H1 (cell line): ENCODE results near the gene WDR89. TPM values are rescaled to one million over a fixed set of nuclear protein-coding genes. Genes with fewer than 3 reads are reported as not detected.

Experiments used
- CTCF ChIA-PET: fragments of 300-600 bp; sonication (Branson Sonifier 250); formaldehyde crosslinking; loops from one replicate; lab custom pipeline; 2021; ENCODE audit not compliant: partially characterized antibody; lab: Charles Lee
- POLR2A ChIA-PET: fragments of 300-600 bp; sonication (Branson Sonifier 250); formaldehyde crosslinking; loops from one replicate; lab custom pipeline; 2021; ENCODE audit warnings: inconsistent platforms; ENCODE audit not compliant: partially characterized antibody; lab: Charles Lee
- DNase-seq, 2 experiments: peaks; one replicate each; pipeline versions ENCODE4 v3.0.0 to v3.0.0-alpha.2; 2010 to 2022; ENCODE audit warnings: low spot score in 2 of 2, low read depth in 1 of 2, mixed read lengths in 1 of 2
- FAIRE-seq: peaks from 2 replicates; lab custom pipeline; 2011; peaks lifted over from hg19 to GRCh38; lab: Jason Lieb, UNC
- H2AFZ ChIP-seq: 2 replicates; pipeline ENCODE4 v1.8.1; 2012; ENCODE audit warnings: low read length, inconsistent platforms
- H2AK5ac ChIP-seq: 2 replicates; pipeline ENCODE4 v1.6.1; 2013; ENCODE audit warnings: low read depth, low read length
- H2BK120ac ChIP-seq: replicated peaks from 2 replicates; pipeline ENCODE3; 2013; ENCODE audit warnings: low read depth, low read length, inconsistent platforms
- H2BK12ac ChIP-seq: 2 replicates; pipeline ENCODE4 v1.6.1; 2013; ENCODE audit warnings: low read depth, low read length
- H2BK15ac ChIP-seq: 2 replicates; pipeline ENCODE4 v1.6.1; 2013; ENCODE audit warnings: low read length
- H2BK20ac ChIP-seq: 2 replicates; pipeline ENCODE4 v1.6.1; 2013; ENCODE audit warnings: low read length
- H2BK5ac ChIP-seq: 2 replicates; pipeline ENCODE4 v1.6.1; 2013; ENCODE audit warnings: low read depth, low read length
- H3K14ac ChIP-seq: 2 replicates; pipeline ENCODE4 v1.6.1; 2013; ENCODE audit warnings: inconsistent platforms; ENCODE audit not compliant: insufficient read length
- H3K18ac ChIP-seq: 2 replicates; pipeline ENCODE4 v1.6.1; 2013; ENCODE audit warnings: low read length; ENCODE audit errors: extremely low read depth
- H3K23ac ChIP-seq: 2 replicates; pipeline ENCODE4 v1.6.1; 2013; ENCODE audit warnings: inconsistent platforms; ENCODE audit not compliant: insufficient read length
- H3K23me2 ChIP-seq: 2 replicates; pipeline ENCODE4 v1.6.1; 2013; ENCODE audit warnings: low read depth, low read length
- H3K27ac ChIP-seq: 2 replicates; pipeline ENCODE4 v1.6.1; 2011; ENCODE audit warnings: low read depth, low read length, inconsistent platforms
- H3K27me3 ChIP-seq, 4 experiments: replicated peaks in 1 of 4; 1 replicate in 1 of 4; 2 replicates in 3 of 4; pipeline versions ENCODE4 v1.6.1 to v1.8.1; 2011 to 2013; ENCODE audit warnings: low read length in 3 of 4, mild to moderate bottlenecking in 3 of 4, inconsistent platforms in 2 of 4, mixed read lengths in 2 of 4, moderate library complexity in 1 of 4; ENCODE audit not compliant: control insufficient read depth in 3 of 4, insufficient read depth in 3 of 4; ENCODE audit errors: extremely low read depth in 1 of 4
- H3K36me3 ChIP-seq, 4 experiments: 2 replicates each; pipeline versions ENCODE4 v1.6.1 to v1.8.1; 2011 to 2013; ENCODE audit warnings: mild to moderate bottlenecking in 4 of 4, low read length in 3 of 4, moderate library complexity in 2 of 4, control low read depth in 1 of 4, inconsistent platforms in 1 of 4; ENCODE audit not compliant: insufficient read depth in 4 of 4, control insufficient read depth in 2 of 4
- H3K4ac ChIP-seq: replicated peaks from 2 replicates; pipeline ENCODE3; 2013; ENCODE audit warnings: low read length, low read depth, mixed read lengths, inconsistent platforms; ENCODE audit not compliant: insufficient read length
- H3K4me1 ChIP-seq, 4 experiments: replicated peaks in 1 of 4; 1 replicate in 1 of 4; 2 replicates in 3 of 4; pipeline versions ENCODE4 v1.6.1 to v1.8.1; 2011 to 2013; ENCODE audit warnings: low read length in 3 of 4, inconsistent platforms in 2 of 4, mixed read lengths in 1 of 4; ENCODE audit not compliant: insufficient read depth in 4 of 4, control insufficient read depth in 3 of 4
- H3K4me2 ChIP-seq, 2 experiments: 2 replicates each; pipeline versions ENCODE4 v1.6.1 to v1.8.1; 2011 to 2013; ENCODE audit warnings: low read depth in 2 of 2, low read length in 2 of 2, control low read depth in 1 of 2, inconsistent platforms in 1 of 2, mild to moderate bottlenecking in 1 of 2; ENCODE audit not compliant: insufficient read depth in 1 of 2
- H3K4me3 ChIP-seq, 4 experiments: fragments of 200-600, 300-600 bp in 1 of 4; sonication (generic), shearing (Covaris generic), sonication (Bioruptor Twin) in 1 of 4; 2 replicates each; pipeline versions ENCODE4 v1.5.1 to v1.8.1; 2011 to 2016; ENCODE audit warnings: low read length in 4 of 4, low read depth in 3 of 4, control low read depth in 2 of 4, inconsistent platforms in 2 of 4, mild to moderate bottlenecking in 2 of 4, mixed read lengths in 1 of 4, moderate library complexity in 1 of 4; ENCODE audit not compliant: insufficient read depth in 2 of 4; ENCODE audit errors: extremely low read depth in 1 of 4
- H3K56ac ChIP-seq: replicated peaks from 2 replicates; pipeline ENCODE3; 2013; ENCODE audit warnings: low read depth, mild to moderate bottlenecking, mixed read lengths, low read length, inconsistent platforms; ENCODE audit not compliant: insufficient read length
- H3K79me1 ChIP-seq: 2 replicates; pipeline ENCODE4 v1.6.1; 2013; ENCODE audit warnings: low read depth, low read length, control low read depth
- H3K79me2 ChIP-seq, 2 experiments: 2 replicates each; pipeline versions ENCODE4 v1.6.1 to v1.8.1; 2012 to 2013; ENCODE audit warnings: low read length in 2 of 2, mild to moderate bottlenecking in 2 of 2, inconsistent platforms in 1 of 2; ENCODE audit not compliant: insufficient read depth in 2 of 2, control insufficient read depth in 1 of 2
- H3K9ac ChIP-seq, 4 experiments: replicated peaks in 1 of 4; 1 replicate in 1 of 4; 2 replicates in 3 of 4; pipeline versions ENCODE4 v1.6.1 to v1.8.1; 2011 to 2013; ENCODE audit warnings: low read depth in 3 of 4, low read length in 3 of 4, control low read depth in 2 of 4, mild to moderate bottlenecking in 2 of 4, moderate library complexity in 2 of 4, inconsistent platforms in 1 of 4; ENCODE audit errors: extremely low read depth in 1 of 4
- H3K9me3 ChIP-seq, 2 experiments: 2 replicates each; pipeline versions ENCODE4 v1.6.1 to v1.8.1; 2012 to 2013; ENCODE audit warnings: mild to moderate bottlenecking in 2 of 2, moderate library complexity in 2 of 2, control low read depth in 1 of 2, inconsistent platforms in 1 of 2, low read depth in 1 of 2, low read length in 1 of 2, mixed read lengths in 1 of 2; ENCODE audit not compliant: insufficient read depth in 2 of 2
- H4K20me1 ChIP-seq, 2 experiments: replicated peaks in 1 of 2; 2 replicates each; pipeline versions ENCODE3 to v1.8.1; 2011 to 2013; ENCODE audit warnings: inconsistent platforms in 2 of 2, low read length in 2 of 2, mild to moderate bottlenecking in 1 of 2; ENCODE audit not compliant: insufficient read depth in 2 of 2, control insufficient read depth in 1 of 2
- H4K5ac ChIP-seq: 2 replicates; pipeline ENCODE4 v1.6.1; 2013; ENCODE audit warnings: low read length, low read depth, mixed read lengths, inconsistent platforms; ENCODE audit not compliant: insufficient read length
- H4K8ac ChIP-seq: 2 replicates; pipeline ENCODE4 v1.8.0; 2013; ENCODE audit warnings: mild to moderate bottlenecking, moderate library complexity, low read length, inconsistent platforms; ENCODE audit not compliant: insufficient read depth; ENCODE audit errors: extremely low read depth
- H4K91ac ChIP-seq: replicated peaks from 2 replicates; pipeline ENCODE3; 2013; ENCODE audit warnings: low read length, mixed read lengths, inconsistent platforms; ENCODE audit not compliant: insufficient read length
- ATF3 ChIP-seq: IDR thresholded peaks from 2 replicates; pipeline ENCODE4 v1.6.1; 2011; ENCODE audit warnings: low read depth, mild to moderate bottlenecking, low read length; ENCODE audit not compliant: insufficient read depth
- BCL11A ChIP-seq, 2 experiments: IDR thresholded peaks; one replicate each; pipeline ENCODE4 v1.6.1; 2011; ENCODE audit warnings: low read depth in 2 of 2, low read length in 2 of 2, mild to moderate bottlenecking in 2 of 2
- CBX5 ChIP-seq: fragments of 300-800, 300-1000 bp; sonication (generic); IDR thresholded peaks from 2 replicates; pipeline ENCODE4 v1.7.1; 2016; ENCODE audit warnings: antibody characterized with exemption, low read length, low read depth
- JUND ChIP-seq: IDR thresholded peaks from 2 replicates; pipeline ENCODE4 v1.6.1; 2011; ENCODE audit warnings: mild to moderate bottlenecking, improper control_type of control experiment, low read length
- KDM5A ChIP-seq: fragments of 200-600 bp; IDR thresholded peaks from 2 replicates; pipeline ENCODE4 v1.7.1; 2012; ENCODE audit warnings: mild to moderate bottlenecking, low read length, inconsistent platforms, mixed read lengths
- MAX ChIP-seq: IDR thresholded peaks from 2 replicates; pipeline ENCODE4 v1.6.1; 2012; ENCODE audit warnings: inconsistent platforms
- NRF1 ChIP-seq: IDR thresholded peaks from 2 replicates; pipeline ENCODE4 v1.6.1; 2011; ENCODE audit warnings: mild to moderate bottlenecking, low read depth, low read length, improper control_type of control experiment
- PHF8 ChIP-seq: fragments of 200-600 bp; sonication (generic); conservative IDR thresholded peaks from 2 replicates; pipeline ENCODE4 v1.7.1; 2012; ENCODE audit warnings: low read depth, mild to moderate bottlenecking, inconsistent platforms, low read length, moderate library complexity
- RFX5 ChIP-seq: IDR thresholded peaks from 2 replicates; pipeline ENCODE4 v1.6.1; 2011; ENCODE audit warnings: low read depth, low read length, improper control_type of control experiment, borderline replicate concordance
- SAP30 ChIP-seq: fragments of 300-600 bp; sonication (generic); IDR thresholded peaks from 2 replicates; pipeline ENCODE4 v1.7.1; 2012; ENCODE audit warnings: low read length, moderate library complexity, mild to moderate bottlenecking, inconsistent platforms; ENCODE audit not compliant: insufficient read depth, insufficient replicate concordance
- SIN3A ChIP-seq, 2 experiments: IDR thresholded peaks in 1 of 2; conservative IDR thresholded peaks in 1 of 2; 2 replicates each; pipeline ENCODE4 v1.6.1; 2011 to 2012; ENCODE audit warnings: low read length in 2 of 2, improper control_type of control experiment in 1 of 2, low read depth in 1 of 2, mild to moderate bottlenecking in 1 of 2
- SRF ChIP-seq: IDR thresholded peaks from 2 replicates; pipeline ENCODE4 v1.6.1; 2011; ENCODE audit warnings: mild to moderate bottlenecking, low read depth, low read length, moderate library complexity
- ZNF274 ChIP-seq: IDR thresholded peaks from 2 replicates; pipeline ENCODE4 v1.7.0; 2012; ENCODE audit warnings: low read length, borderline replicate concordance; ENCODE audit errors: extremely low read depth
- WGBS, 2 experiments: shearing (Covaris generic) in 1 of 2; methylation state at CpG; one replicate each; pipeline versions ENCODE4 v1.1.6 to v1.1.7; 2013 to 2015; ENCODE audit warnings: low lambda C conversion rate in 2 of 2, mixed read lengths in 2 of 2, inconsistent platforms in 1 of 2, low coverage in 1 of 2, missing lambda C conversion rate in 1 of 2; ENCODE audit not compliant: insufficient replicate concordance in 2 of 2, insufficient coverage in 1 of 2, insufficient read length in 1 of 2; ENCODE audit errors: extremely low coverage in 1 of 2, missing lambda C conversion rate in 1 of 2; 5-methylcytosine and 5-hydroxymethylcytosine counted together
- polyA plus RNA-seq, 7 experiments: library from polyadenylated mRNA; depleted of rRNA in 3 of 7; stranded (reverse) in 5 of 7; unstranded in 2 of 7; fragments of >200 nt in 5 of 7; fragments of 200-250 nt in 2 of 7; gene quantifications; 1 replicate in 5 of 7; 2 replicates in 1 of 7; 4 replicates in 1 of 7; pipeline versions ENCODE4 v1.2.1 to v1.2.3, GENCODE V29; 2011 to 2013; ENCODE audit warnings: missing spikeins in 2 of 7, mixed read lengths in 2 of 7
- total RNA-seq: library from RNA; stranded (reverse); fragmentation: NEBNext Ultra II Directional; extraction: Animal tissue kit (Norgen Biotek cat#: 25700); gene quantifications from 2 replicates; pipeline ENCODE4 v1.2.1, GENCODE V29; 2021

Gene WDR89
- total and polyA plus RNA-seq, 2 of the 8 experiments (the other 6 are each of a cell fraction or from before 2014, with no cell fraction given), result 8.3 to 32.9 TPM

- Histone ChIP-seq H3K79me1 (no peaks in the 10 kb centered on the region), H3K4me1 (no peaks in the 10 kb centered on the region), H3K79me2 (no peaks in the 10 kb centered on the region), H4K20me1 (no peaks in the 10 kb centered on the region), H3K9me3 (no peaks in the 10 kb centered on the region), H3K4me2 (no peak overlapping the region), H2BK120ac (no peak overlapping the region), H3K14ac (no peak overlapping the region), H3K4ac (no peak overlapping the region), H2AFZ (no peak overlapping the region), H3K23ac (no peak overlapping the region), H4K5ac (no peak overlapping the region), H3K27me3 (no peaks in the 10 kb centered on the region), H3K27ac (no peak overlapping the region), H2BK20ac (no peak overlapping the region), H2AK5ac (no peak overlapping the region), H3K18ac (no peak overlapping the region), H3K4me3 (no peak overlapping the region), H3K36me3 (no peaks in the 10 kb centered on the region), H2BK5ac (no peak overlapping the region), H4K91ac (no peak overlapping the region), H2BK12ac (no peak overlapping the region), H3K56ac (no peak overlapping the region), H3K9ac (no peak overlapping the region), H3K23me2 (no peaks in the 10 kb centered on the region), H2BK15ac (no peak overlapping the region), H4K8ac (no peak overlapping the region)
- ChIA-PET POLR2A (interaction anchor here (1.0 kb wide), 1 partner anchor 14 kb away, joined by 3 read pairs; no protein-coding TSS in a partner anchor), CTCF (interaction anchor here (0.6 to 1.0 kb wide), 3 partner anchors 14 to 317 kb away, joined by 3 to 4 read pairs (median 3); no protein-coding TSS in a partner anchor)
- no peak for DNase-seq
- 87% methylated on average over 4 of the region's 4 CpGs; no CpG with 5 or more reads in 1 of the 2 experiments for WGBS, 2 experiments
- FAIRE-seq, result no peak
- no peak for TF ChIP-seq ZNF274
- TF ChIP-seq MAX, result no peak
- no peak for TF ChIP-seq RFX5
- no peak for TF ChIP-seq PHF8
- TF ChIP-seq SAP30, result no peak
- TF ChIP-seq ATF3, result no peak
- TF ChIP-seq JUND, result no peak
- TF ChIP-seq SIN3A (conservative IDR thresholded peaks at IDR 0.05 in 1 of 2, IDR thresholded peaks at IDR 0.05 in 1 of 2; ENCODE audit: low read depth in 1 of 2, low read length in 2 of 2), result no peak
- TF ChIP-seq SRF, result no peak
- TF ChIP-seq NRF1, result no peak
- TF ChIP-seq KDM5A, result no peak
- no peak for TF ChIP-seq CBX5
- TF ChIP-seq BCL11A (IDR thresholded peaks at IDR 0.05; ENCODE audit: low read depth in 2 of 2, low read length in 2 of 2), result no peak
These were observed 14.5 kb upstream of the WDR89 start for GRCh38 chr14:63656194-63656593.
